Lower leg skin (tissue), 3 donors: ENCODE measurements around the gene ARID5A.

Experiments used
- POLR2A ChIP-seq, 2 donors: fragments of 450-650 bp; IDR thresholded peaks; one replicate each; pipeline ENCODE4 v1.6.1; 2016 to 2017; ENCODE audit warnings: antibody characterized with exemption in 2 of 2, mild to moderate bottlenecking in 1 of 2, moderate library complexity in 1 of 2
- TF ChIP-seq, protein P1 (sequence below), 3 donors: fragments of 450-650 bp; IDR thresholded peaks; one replicate each; pipeline ENCODE4 v1.5.1; 2016; ENCODE audit warnings: antibody characterized with exemption in 3 of 3, mild to moderate bottlenecking in 3 of 3, moderate library complexity in 2 of 3

DNA sequence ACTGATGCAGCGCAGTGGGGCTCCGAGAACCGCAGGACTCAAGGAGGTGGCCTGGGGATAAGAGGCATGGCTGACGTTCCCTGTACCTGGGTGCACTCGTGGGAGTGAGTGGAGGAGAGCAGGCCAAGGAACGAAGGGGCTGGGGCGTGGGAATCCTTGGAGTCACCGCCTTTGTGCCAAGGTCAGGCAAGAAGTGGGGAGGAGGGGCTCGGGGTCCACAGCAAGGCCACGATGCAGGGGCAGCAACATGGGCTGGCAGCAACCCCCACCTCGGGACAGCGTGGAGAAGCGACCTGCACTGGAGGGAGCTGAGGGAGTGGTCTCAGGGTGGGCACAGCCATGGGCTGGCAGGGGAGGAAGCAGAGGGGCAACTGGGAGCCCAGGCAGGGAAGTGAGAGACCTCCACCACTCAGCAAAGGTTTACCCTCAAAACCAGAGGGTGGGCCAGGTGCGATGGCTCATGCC, 18.6 kb downstream of the ARID5A start:
- TF ChIP-seq, protein P1, sequence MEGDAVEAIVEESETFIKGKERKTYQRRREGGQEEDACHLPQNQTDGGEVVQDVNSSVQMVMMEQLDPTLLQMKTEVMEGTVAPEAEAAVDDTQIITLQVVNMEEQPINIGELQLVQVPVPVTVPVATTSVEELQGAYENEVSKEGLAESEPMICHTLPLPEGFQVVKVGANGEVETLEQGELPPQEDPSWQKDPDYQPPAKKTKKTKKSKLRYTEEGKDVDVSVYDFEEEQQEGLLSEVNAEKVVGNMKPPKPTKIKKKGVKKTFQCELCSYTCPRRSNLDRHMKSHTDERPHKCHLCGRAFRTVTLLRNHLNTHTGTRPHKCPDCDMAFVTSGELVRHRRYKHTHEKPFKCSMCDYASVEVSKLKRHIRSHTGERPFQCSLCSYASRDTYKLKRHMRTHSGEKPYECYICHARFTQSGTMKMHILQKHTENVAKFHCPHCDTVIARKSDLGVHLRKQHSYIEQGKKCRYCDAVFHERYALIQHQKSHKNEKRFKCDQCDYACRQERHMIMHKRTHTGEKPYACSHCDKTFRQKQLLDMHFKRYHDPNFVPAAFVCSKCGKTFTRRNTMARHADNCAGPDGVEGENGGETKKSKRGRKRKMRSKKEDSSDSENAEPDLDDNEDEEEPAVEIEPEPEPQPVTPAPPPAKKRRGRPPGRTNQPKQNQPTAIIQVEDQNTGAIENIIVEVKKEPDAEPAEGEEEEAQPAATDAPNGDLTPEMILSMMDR (IDR thresholded peaks at IDR 0.05), result no peak
- TF ChIP-seq POLR2A (IDR thresholded peaks at IDR 0.05), result no peak
